ENCODE results near the gene AAMDC.

DNA sequence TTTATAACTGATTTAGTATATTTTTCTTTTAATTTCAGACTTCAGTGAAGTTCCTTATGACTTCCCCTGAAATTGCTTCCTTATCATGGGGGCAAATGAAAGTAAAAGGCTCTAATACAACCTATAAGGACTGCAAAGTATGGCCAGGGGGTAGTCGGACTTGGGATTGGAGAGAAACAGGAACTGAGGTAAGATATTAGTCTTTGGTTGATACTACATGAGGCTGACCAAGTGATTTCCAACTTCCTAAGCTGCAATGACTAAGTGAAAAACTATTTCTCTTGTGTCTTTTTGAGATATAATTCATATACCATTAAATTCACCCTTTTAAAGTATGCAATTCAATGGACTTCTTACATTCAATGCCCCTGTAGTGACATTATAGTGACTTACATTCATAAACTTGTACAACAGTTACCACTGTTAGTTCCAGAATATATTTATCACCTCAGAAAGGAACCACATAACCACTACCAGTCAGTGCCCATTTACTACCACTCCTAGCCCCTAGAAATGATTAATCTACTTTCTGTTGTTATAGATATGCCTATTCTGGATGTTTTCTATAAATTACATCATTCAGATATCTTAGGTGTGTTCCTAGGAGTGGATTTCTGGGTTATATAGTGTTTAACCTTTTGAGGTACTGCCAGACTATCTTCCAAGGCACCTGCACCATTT, 21.6 kb downstream of the AAMDC start:
- TF ChIP-seq, protein P1, sequence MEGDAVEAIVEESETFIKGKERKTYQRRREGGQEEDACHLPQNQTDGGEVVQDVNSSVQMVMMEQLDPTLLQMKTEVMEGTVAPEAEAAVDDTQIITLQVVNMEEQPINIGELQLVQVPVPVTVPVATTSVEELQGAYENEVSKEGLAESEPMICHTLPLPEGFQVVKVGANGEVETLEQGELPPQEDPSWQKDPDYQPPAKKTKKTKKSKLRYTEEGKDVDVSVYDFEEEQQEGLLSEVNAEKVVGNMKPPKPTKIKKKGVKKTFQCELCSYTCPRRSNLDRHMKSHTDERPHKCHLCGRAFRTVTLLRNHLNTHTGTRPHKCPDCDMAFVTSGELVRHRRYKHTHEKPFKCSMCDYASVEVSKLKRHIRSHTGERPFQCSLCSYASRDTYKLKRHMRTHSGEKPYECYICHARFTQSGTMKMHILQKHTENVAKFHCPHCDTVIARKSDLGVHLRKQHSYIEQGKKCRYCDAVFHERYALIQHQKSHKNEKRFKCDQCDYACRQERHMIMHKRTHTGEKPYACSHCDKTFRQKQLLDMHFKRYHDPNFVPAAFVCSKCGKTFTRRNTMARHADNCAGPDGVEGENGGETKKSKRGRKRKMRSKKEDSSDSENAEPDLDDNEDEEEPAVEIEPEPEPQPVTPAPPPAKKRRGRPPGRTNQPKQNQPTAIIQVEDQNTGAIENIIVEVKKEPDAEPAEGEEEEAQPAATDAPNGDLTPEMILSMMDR (conservative IDR thresholded peaks at IDR 0.05 in 1 of 2, IDR thresholded peaks at IDR 0.05 in 1 of 2; ENCODE audit: low read depth in 1 of 2, low read length in 2 of 2) = no peak
- no peak for TF ChIP-seq EZH2 (IDR thresholded peaks at IDR 0.05; ENCODE audit: low read length, missing control alignments)

Data from fibroblast of lung (primary cell).